KOPT-K1 (cell line): Measurements from ENCODE around the gene MRLN.

ENCODE experiments used
- H3K27ac ChIP-seq: fragments of 200-600 bp; sonication (generic); 2 replicates; pipeline ENCODE4 v1.5.1; 2016; ENCODE audit warnings: antibody characterized with exemption, mild to moderate bottlenecking, low read depth, low read length; ENCODE audit not compliant: poor library complexity, severe bottlenecking
- H3K36me3 ChIP-seq: fragments of 200-600 bp; sonication (generic); 2 replicates; pipeline ENCODE4 v1.5.1; 2017; ENCODE audit warnings: antibody characterized with exemption, mild to moderate bottlenecking, low read length, moderate library complexity; ENCODE audit not compliant: insufficient read depth
- H3K9me3 ChIP-seq: fragments of 200-600 bp; sonication (generic); 2 replicates; pipeline ENCODE4 v1.5.1; 2017; ENCODE audit warnings: antibody characterized with exemption, low read length, mild to moderate bottlenecking; ENCODE audit not compliant: insufficient read depth, poor library complexity, severe bottlenecking

MRLN gene

GRCh38 chr10:59700709-59701108 lies 52.5 kb downstream of the MRLN start:
- Histone ChIP-seq H3K36me3 (no peaks in the 10 kb centered on the region), H3K27ac (no peak overlapping the region), H3K9me3 (no peaks in the 10 kb centered on the region)

GRCh38 chr10:59698326-59698725 lies 54.9 kb downstream of the MRLN start:
- H3K27ac ChIP-seq, result no peak overlapping the region
- no peaks in the 10 kb centered on the region for H3K9me3 ChIP-seq
- H3K36me3 ChIP-seq, result no peaks in the 10 kb centered on the region

- Histone ChIP-seq H3K27ac (no peak overlapping the region), H3K36me3 (no peaks in the 10 kb centered on the region), H3K9me3 (no peaks in the 10 kb centered on the region)
Measured at GRCh38 chr10:59695637-59696036, 57.6 kb downstream of the MRLN start.

- H3K27ac ChIP-seq, result no peak overlapping the region
- no peaks in the 10 kb centered on the region for H3K9me3 ChIP-seq
- no peaks in the 10 kb centered on the region for H3K36me3 ChIP-seq
Measured at GRCh38 chr10:59694936-59695335, 58.3 kb downstream of the MRLN start.

- no peaks in the 10 kb centered on the region for H3K9me3 ChIP-seq
- H3K36me3 ChIP-seq, result no peaks in the 10 kb centered on the region
- no peak overlapping the region for H3K27ac ChIP-seq
Measured at GRCh38 chr10:59692113-59692512, 61.1 kb downstream of the MRLN start.

GRCh38 chr10:59688921-59689351 lies 64.3 kb downstream of the MRLN start:
- no peaks in the 10 kb centered on the region for H3K9me3 ChIP-seq
- no peak overlapping the region for H3K27ac ChIP-seq
- no peaks in the 10 kb centered on the region for H3K36me3 ChIP-seq

- H3K36me3 ChIP-seq, result no peaks in the 10 kb centered on the region
- H3K27ac ChIP-seq, result no peak overlapping the region
- H3K9me3 ChIP-seq, result no peaks in the 10 kb centered on the region
Measured at GRCh38 chr10:59687657-59688056, 65.6 kb downstream of the MRLN start.
